ENCODE measurements around the gene HERPUD1. TPM values are rescaled to one million over a fixed set of nuclear protein-coding genes. Genes with fewer than 3 reads are reported as not detected.
A peak's percentile ranks its signal among the peaks of the same experiment; 100 is the strongest.

Gene HERPUD1
- total and polyA plus RNA-seq, 5 experiments from 2014 or later: 43.8 to 214 (median 88.6) TPM

DNA sequence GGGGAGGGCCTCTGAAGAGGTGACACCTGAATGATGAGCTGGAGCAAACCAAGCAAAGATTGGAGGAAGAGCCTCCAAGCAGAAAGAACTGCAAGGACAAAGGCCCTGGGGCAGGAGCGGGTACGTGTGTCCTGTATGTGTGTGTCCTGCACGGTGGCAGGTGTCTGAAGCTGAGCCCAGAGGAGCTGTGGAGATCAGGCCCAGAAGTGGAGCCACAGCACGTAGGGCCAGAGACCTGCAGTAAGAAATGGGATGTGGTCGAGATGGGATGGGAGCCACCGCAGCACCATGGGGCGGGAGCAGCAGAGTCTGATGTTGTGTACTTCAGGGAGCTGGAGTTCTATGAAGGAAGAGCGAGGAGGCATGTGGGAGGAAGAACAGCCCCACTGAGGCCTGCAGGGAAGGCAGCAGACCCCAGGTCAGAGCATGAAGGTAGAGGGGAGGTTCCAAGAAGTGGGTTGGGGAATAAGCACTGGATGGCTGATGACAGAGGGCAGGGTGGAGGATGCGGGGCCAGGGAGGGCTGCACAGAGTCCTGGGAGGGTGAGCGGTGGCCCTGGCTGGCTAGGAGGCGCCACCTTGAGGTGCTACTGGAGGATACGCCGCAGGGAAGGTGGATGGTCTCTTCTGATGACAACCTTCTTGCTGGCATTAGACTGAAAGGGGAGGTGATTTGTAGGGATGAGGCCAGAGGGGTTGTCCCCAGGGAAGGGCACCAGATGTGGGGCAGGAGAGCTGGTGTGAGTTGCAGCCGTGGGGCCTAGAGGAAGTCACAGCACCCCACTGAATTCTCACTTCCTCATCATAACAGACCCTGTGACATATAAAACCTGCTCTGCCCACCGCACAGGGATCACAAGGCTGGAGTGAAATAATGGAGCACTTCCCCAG lies 19.2 kb downstream of the HERPUD1 start:
- Mint-ChIP-seq H3K9me3 (no peaks in the 10 kb centered on the region), H3K27ac (peak overlapping the region in 6 of 10 donors; percentile 3 to 73 (median 56))

DNA sequence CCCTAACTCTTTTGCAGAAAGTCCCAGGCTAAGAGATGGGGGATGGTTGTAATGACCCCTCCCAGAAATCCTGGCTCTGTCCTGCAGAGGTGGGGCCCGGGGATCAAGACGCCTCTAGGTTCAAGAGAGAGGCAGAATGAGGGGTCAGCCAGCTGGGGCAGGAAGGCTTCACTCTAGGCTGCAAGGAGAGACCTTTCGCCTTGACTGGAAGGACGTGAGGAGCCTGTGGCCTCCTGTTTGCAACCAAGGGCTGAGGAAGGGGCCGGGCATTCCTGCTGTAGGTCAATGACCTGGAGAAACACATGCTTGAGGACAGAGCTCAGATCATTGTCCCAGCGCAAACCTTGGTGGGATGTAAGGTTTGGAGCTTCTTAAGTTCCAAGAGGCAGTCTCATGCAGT lies 21.1 kb downstream of the HERPUD1 start:
- DNase-seq (no peak), ATAC-seq (no peak)
- no peak overlapping the region for H3K27ac Mint-ChIP-seq
- POLR2A ChIA-PET: no interaction called here
- H3K4me1 Mint-ChIP-seq: peaks cover 9 to 24% (median 13%) of the 10 kb centered on the region in 4 donors
- no peaks in the 10 kb centered on the region for H3K36me3 Mint-ChIP-seq
- H3K27me3 Mint-ChIP-seq: no peaks in the 10 kb centered on the region
- no peak overlapping the region for H3K4me3 Mint-ChIP-seq
- H3K9me3 Mint-ChIP-seq: no peaks in the 10 kb centered on the region

More for the DNA sequence above, 19.2 kb downstream of the HERPUD1 start:
- ATAC-seq (peak; percentile 86 to 94), DNase-seq (peak in 9 of 10 donors; percentile 37 to 71 (median 48))
- POLR2A ChIA-PET: interaction anchor here (1.6 kb wide), 1 partner anchor 17 kb away, joined by 6 read pairs; no protein-coding TSS in a partner anchor
- H3K27me3 Mint-ChIP-seq: no peaks in the 10 kb centered on the region
- H3K4me1 Mint-ChIP-seq: peaks cover 9 to 28% (median 16%) of the 10 kb centered on the region in 4 donors
- H3K4me3 Mint-ChIP-seq: peak overlapping the region in 1 of 10 donors; percentile 26
- H3K36me3 Mint-ChIP-seq: no peaks in the 10 kb centered on the region

DNA sequence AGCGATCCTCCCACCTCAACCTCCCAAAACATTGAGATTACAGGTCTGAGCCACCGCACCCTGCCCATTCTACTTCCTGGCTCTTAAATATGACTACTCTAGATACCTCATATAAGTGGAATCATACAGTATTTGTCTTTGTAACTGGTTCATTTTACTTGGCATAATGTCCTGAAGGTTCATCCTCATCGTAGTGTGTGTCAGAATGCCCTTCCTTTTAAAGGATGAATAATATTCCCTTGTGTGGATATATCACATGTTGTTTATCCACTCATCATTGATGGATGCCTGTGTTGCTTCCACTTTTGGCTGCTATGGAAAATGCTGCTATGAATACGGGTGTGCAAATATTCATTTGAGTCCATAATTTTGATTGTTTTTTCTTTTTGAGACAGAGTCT lies 24.1 kb downstream of the HERPUD1 start:
- no peak overlapping the region for H3K4me3 Mint-ChIP-seq
- no peaks in the 10 kb centered on the region for H3K9me3 Mint-ChIP-seq
- H3K4me1 Mint-ChIP-seq: peaks cover 4 to 12% (median 5%) of the 10 kb centered on the region in 4 donors
- no peaks in the 10 kb centered on the region for H3K36me3 Mint-ChIP-seq
- DNase-seq (no peak), ATAC-seq (no peak)
- H3K27me3 Mint-ChIP-seq: no peaks in the 10 kb centered on the region
- peak overlapping the region in 1 of 10 donors; percentile 5 for H3K27ac Mint-ChIP-seq
- POLR2A ChIA-PET: no interaction called here

DNA sequence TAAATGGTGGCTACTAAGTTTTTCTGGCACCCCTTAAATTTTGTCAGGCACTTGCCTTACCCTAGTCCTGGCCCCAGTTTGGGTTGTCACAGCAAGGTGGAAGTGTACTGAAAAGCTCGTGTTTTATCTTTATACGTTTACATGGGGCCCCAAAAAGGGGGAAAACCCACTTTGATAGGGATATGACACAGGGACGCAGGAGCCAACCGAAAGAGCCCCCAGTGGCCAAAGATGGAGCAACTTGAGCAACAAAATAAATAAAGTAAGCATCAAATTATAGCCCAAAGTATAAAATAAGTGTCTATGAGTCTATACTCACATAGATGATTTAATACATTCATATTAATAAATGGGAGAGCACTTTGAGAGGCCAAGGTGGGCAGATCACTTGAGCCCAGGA lies 24.8 kb downstream of the HERPUD1 start:
- ATAC-seq: no peak
- Mint-ChIP-seq H3K4me1 (peaks cover 0 to 5% (median 0%) of the 10 kb centered on the region in 4 donors), H3K27me3 (no peaks in the 10 kb centered on the region), H3K27ac (no peak overlapping the region), H3K9me3 (no peaks in the 10 kb centered on the region), H3K36me3 (no peaks in the 10 kb centered on the region), H3K4me3 (no peak overlapping the region)
- DNase-seq: no peak
- POLR2A ChIA-PET: no interaction called here

DNA sequence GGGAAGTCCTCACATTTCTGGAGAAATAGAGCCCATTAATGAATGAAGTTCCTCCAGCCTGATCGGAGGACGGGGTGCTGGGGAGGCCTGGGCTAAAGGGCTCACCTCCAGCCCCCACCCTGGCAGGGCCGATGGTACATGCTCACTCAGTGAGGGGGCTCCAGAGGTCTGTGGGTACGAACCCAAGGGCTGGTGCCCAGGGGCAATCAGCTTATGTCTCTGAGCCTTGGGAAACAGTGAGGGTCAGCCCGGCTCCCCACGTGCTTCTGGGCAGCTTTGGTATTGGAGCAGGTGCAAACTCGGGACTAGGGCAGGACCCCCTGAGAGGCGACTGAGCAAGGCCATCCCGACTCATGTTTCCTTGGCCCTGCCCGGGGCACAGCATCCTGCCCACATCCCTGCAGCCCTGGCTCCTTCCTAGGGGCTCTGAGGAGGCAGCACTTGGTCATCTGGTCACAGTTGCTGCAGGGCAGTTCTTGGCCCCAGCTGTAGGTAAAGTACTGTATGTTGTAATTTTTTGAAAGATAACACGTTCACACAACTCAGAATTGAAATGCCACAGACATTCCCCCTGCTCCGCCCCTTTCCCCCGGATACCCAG lies 28.8 kb downstream of the HERPUD1 start:
- Mint-ChIP-seq H3K9me3 (no peaks in the 10 kb centered on the region), H3K36me3 (no peaks in the 10 kb centered on the region), H3K4me1 (peaks cover 12 to 18% (median 17%) of the 10 kb centered on the region in 4 donors), H3K27me3 (no peaks in the 10 kb centered on the region), H3K27ac (no peak overlapping the region), H3K4me3 (no peak overlapping the region)
- ATAC-seq (no peak), DNase-seq (no peak)
- POLR2A ChIA-PET: interaction anchor here (0.6 to 0.8 kb wide), 2 partner anchors 65 to 124 kb away, joined by 3 to 4 read pairs; no protein-coding TSS in a partner anchor

DNA sequence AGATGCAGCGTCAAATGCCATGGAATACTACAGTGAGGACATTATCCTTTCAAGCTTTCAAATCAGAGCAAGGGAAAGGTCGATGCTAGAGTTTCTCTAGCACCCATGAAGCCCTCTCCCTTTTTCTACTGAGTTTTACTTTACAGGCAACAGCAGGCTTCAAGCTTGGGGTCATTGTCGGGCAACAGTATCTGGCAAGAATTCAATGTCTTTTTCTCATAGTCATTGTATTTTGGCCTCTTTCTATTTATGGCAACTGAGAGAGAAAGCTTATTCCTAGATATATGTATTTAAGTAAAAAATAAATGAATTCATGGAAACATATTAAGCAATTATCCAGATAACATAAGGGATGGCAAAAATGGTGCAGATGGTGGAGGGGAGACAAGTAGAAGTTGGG lies 29.4 kb downstream of the HERPUD1 start:
- POLR2A ChIA-PET: interaction anchor here (0.8 kb wide), 1 partner anchor 124 kb away, joined by 4 read pairs; no protein-coding TSS in a partner anchor
- no peak overlapping the region for H3K27ac Mint-ChIP-seq
- H3K4me3 Mint-ChIP-seq: no peak overlapping the region
- H3K9me3 Mint-ChIP-seq: no peaks in the 10 kb centered on the region
- DNase-seq (no peak), ATAC-seq (no peak)
- no peaks in the 10 kb centered on the region for H3K36me3 Mint-ChIP-seq
- H3K4me1 Mint-ChIP-seq: peaks cover 17 to 23% (median 23%) of the 10 kb centered on the region in 4 donors
- H3K27me3 Mint-ChIP-seq: no peaks in the 10 kb centered on the region

DNA sequence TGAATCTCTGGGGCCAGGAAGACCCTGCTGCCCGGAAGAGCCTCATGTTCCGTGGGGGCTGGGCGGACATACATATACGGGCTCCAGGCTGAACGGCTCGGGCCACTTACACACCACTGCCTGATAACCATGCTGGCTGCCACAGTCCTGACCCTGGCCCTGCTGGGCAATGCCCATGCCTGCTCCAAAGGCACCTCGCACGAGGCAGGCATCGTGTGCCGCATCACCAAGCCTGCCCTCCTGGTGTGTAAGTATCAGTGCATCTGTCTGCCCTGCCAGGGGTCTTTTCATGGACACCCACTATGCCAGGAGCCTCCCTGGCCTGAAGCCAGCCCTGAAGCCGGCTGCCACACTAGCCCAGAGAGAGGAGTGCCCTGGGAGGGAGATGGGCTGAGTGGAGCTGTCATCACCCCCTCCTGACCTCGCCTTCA lies 29.9 kb downstream of the HERPUD1 start, which contains the start of gene CETP:
TSS of gene CETP (plus strand) at position 100 of the 431 bp plus-strand sequence. CDS start at position 130, 30 bp downstream.
- Mint-ChIP-seq H3K27ac (peak within 1 kb of the TSS in 1 of 10 donors; percentile 72), H3K27me3 (no peaks in the 10 kb centered on the region), H3K4me1 (peaks cover 17 to 24% (median 23%) of the 10 kb centered on the region in 4 donors), H3K4me3 (no peak within 1 kb of the TSS), H3K36me3 (no peaks in the 10 kb centered on the region), H3K9me3 (no peaks in the 10 kb centered on the region)
- DNase-seq (no peak), ATAC-seq (no peak)
- POLR2A ChIA-PET: interaction anchor here (1.6 kb wide), 1 partner anchor 31 kb away, joined by 4 read pairs; no protein-coding TSS in a partner anchor

DNA sequence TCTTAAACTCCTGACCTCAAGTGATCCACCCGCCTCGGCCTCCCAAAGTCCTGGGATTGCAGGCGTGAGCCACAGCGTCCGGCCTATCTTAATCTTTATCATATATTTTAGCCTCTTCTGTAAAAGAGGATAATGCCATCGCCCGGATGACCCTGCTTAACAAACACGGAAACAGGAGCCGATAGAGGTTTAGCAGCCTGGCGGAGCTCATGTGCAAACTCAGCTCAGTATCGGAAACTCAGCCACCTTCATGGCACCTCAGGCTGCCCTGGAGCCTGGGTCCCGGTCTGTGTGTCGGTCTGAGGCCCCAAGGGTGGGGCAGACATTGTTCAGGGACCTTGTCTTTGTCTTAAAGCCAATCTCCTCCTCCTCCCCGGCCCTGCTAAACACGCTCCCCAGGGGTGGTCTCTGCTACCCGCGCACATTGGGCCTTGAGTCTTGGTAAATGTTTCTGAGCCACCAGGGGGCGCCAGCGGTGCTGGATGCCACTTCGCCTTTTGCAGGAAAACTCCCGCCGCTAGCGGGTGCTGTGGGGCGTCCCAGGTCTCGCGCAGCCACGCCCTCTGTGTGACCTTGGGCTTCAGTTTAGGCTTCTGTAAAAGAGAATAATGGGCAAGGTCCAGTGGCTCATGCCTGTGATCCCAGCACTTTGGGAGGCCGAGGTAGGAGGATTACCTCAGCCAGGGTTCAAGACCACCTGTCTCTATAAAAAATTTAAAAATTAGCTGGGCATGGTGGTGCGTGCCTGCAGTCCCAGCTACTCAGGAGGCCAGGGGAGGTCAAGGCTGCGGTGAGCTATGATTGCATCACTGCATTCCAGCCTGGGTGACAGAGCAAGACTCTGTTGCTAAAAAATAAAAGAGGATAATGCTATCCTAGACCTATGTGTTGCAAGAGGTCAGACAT lies 32.6 kb downstream of the HERPUD1 start:
- H3K4me1 Mint-ChIP-seq: peaks cover 19 to 34% (median 25%) of the 10 kb centered on the region in 4 donors
- POLR2A ChIA-PET: interaction anchor here (0.7 to 15.9 kb wide), 13 partner anchors 12 to 120 kb away, joined by 3 to 231 read pairs (median 8); partner anchors contain the start of gene NLRC5
- peak overlapping the region in 6 of 10 donors; percentile 1 to 74 (median 50) for H3K4me3 Mint-ChIP-seq
- H3K36me3 Mint-ChIP-seq: no peaks in the 10 kb centered on the region
- H3K27ac Mint-ChIP-seq: peak overlapping the region; percentile 3 to 94 (median 86)
- ATAC-seq: peak; percentile 92 to 94
- peak; percentile 87 to 96 (median 94) for DNase-seq
- H3K9me3 Mint-ChIP-seq: no peaks in the 10 kb centered on the region
- no peaks in the 10 kb centered on the region for H3K27me3 Mint-ChIP-seq

DNA sequence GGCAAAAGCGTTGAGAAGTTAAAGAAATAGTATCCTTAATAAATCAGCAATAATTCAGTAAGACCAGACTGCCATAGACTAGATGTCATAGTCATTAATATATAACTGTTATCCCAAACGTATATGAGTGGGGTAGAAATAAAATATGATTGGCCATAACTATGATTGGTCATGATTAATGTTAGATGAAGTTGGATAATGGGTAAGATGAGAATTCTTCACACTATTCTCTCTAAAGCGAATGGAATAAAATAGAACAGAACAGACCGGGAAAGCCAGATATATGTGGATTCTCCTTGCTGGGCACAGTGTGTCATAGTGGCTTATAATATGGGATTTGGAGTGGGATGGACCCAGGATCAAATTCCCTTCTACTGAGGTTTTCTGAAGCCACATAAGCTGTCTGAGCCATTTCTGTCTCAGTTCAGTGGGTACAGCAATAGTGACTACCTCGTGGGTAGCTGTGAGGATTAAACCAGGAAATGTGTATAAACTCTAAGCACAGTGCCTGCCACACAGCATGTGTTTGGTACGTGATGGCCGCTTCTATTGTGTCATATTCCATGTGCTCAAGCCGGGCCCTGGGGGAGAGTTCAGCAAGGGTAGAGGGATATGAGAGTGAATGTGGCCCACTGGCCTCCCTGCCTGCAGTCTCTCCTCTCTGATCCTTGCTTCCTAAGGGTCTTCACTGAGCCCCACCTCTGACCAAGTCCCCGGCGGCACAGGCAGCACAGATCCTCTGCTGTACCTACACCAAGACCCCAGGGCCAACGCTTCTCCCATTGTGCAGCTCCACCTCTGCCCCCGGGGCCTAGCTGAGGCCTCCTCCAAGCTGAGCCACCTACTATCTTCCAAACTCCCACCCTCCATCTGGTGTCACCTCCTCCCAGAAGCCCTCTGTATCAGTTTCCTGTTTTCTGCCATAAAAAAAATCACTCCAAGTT lies 33.5 kb downstream of the HERPUD1 start:
- Mint-ChIP-seq H3K4me1 (peaks cover 19 to 34% (median 27%) of the 10 kb centered on the region in 4 donors), H3K36me3 (no peaks in the 10 kb centered on the region), H3K27ac (peak overlapping the region; percentile 66 to 94 (median 87)), H3K4me3 (peak overlapping the region in 8 of 10 donors; percentile 22 to 74 (median 55)), H3K27me3 (no peaks in the 10 kb centered on the region), H3K9me3 (no peaks in the 10 kb centered on the region)
- no peak for DNase-seq
- POLR2A ChIA-PET: interaction anchor here (0.6 to 15.9 kb wide), 16 partner anchors 11 to 208 kb away, joined by 3 to 231 read pairs (median 6); partner anchors contain the start of gene NLRC5
- peak in 1 of 2 donors; percentile 58 for ATAC-seq

DNA sequence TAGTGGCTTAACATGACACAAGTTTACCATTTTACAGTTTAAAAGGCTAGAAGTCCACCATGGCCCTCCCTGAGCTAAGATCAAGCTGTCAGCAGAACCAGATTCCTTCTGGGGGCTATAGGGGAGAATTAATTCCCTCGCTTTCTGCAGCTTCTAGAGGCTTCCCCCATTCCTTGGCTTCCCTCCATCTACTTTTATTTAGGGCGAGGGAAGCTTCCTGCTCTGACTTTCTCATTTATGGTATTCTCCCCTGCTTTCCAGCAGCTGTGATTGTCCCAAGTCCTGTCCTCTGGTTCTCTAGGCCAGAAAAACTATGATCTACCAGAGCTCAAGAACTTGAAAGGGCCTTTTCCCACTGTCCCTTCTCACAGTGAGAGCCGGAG lies 34.1 kb downstream of the HERPUD1 start:
- POLR2A ChIA-PET: interaction anchor here (0.7 to 15.9 kb wide), 13 partner anchors 11 to 1665 kb away, joined by 3 to 231 read pairs (median 8); partner anchors contain the start of genes HERPUD1 and NLRC5
- Mint-ChIP-seq H3K4me1 (peaks cover 20 to 37% (median 32%) of the 10 kb centered on the region in 4 donors), H3K4me3 (peak overlapping the region in 8 of 10 donors; percentile 22 to 74 (median 55)), H3K9me3 (no peaks in the 10 kb centered on the region), H3K27ac (peak overlapping the region; percentile 66 to 94 (median 87)), H3K27me3 (no peaks in the 10 kb centered on the region), H3K36me3 (no peaks in the 10 kb centered on the region)
- ATAC-seq (no peak), DNase-seq (no peak)

DNA sequence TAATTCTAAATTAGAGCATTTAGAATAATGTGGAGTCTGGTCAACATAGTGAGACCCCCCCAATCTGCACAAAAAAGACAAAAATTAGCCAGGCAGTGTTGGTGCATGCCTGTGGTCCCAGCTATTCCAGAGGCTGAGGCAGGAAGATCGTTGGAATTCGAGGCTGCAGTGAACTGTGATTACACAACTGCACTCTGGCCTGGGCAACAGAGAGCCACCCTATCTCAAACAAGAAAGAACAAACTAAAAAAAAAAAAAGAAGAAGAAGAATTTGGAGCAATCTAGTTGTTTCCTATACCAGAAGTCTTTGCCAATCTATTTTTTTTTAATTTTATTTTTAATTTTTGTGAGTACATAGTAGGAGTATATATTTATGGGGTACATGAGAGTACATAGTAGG lies 35.8 kb downstream of the HERPUD1 start:
- no peaks in the 10 kb centered on the region for H3K36me3 Mint-ChIP-seq
- peak overlapping the region in 1 of 10 donors; percentile 28 for H3K27ac Mint-ChIP-seq
- ATAC-seq (no peak), DNase-seq (no peak)
- no peaks in the 10 kb centered on the region for H3K9me3 Mint-ChIP-seq
- POLR2A ChIA-PET: interaction anchor here (3.6 to 15.9 kb wide), 2 partner anchors 9 to 17 kb away, joined by 30 to 231 read pairs; partner anchors contain the start of gene NLRC5
- no peak overlapping the region for H3K4me3 Mint-ChIP-seq
- no peaks in the 10 kb centered on the region for H3K27me3 Mint-ChIP-seq
- peaks cover 24 to 47% (median 42%) of the 10 kb centered on the region in 4 donors for H3K4me1 Mint-ChIP-seq
